Caco-2 (cell line): ENCODE data around the gene SRD5A1. TPM values are rescaled to one million over a fixed set of nuclear protein-coding genes. Genes with fewer than 3 reads are reported as not detected.

Source experiments
- BruUV-seq: library from RNA; stranded (reverse); fragments of 400-500 nt; replicated peaks from 2 replicates; lab custom pipeline; 2021; lab: Mats Ljungman, UMichigan
- CTCF ChIA-PET: fragments of 300-600 bp; sonication (Branson Sonifier 250); formaldehyde crosslinking; loops from one replicate; lab custom pipeline; 2022; ENCODE audit warnings: antibody characterized with exemption; lab: Charles Lee
- POLR2A ChIA-PET: fragments of 300-600 bp; sonication (Branson Sonifier 250); formaldehyde crosslinking; loops from one replicate; lab custom pipeline; 2022; ENCODE audit warnings: antibody characterized with exemption; lab: Charles Lee
- DNase-seq, 2 experiments: peaks; one replicate each; pipeline versions ENCODE4 v3.0.0 to v3.0.0-alpha.2; 2020 to 2022
- H3K27me3 ChIP-seq: replicated peaks from 2 replicates; pipeline ENCODE4 v1.6.0; 2011; ENCODE audit warnings: low read length; ENCODE audit not compliant: control insufficient read depth, insufficient read depth
- H3K36me3 ChIP-seq: 2 replicates; pipeline ENCODE4 v1.5.1; 2011; ENCODE audit warnings: low read length; ENCODE audit not compliant: control insufficient read depth, insufficient read depth
- H3K4me1 ChIP-seq: fragments of 250-450 bp; sonication (Bioruptor Pico); 2 replicates; pipeline ENCODE4 v1.5.1; 2020; ENCODE audit warnings: mild to moderate bottlenecking
- H3K4me3 ChIP-seq: 2 replicates; pipeline ENCODE4 v1.5.1; 2011; ENCODE audit warnings: low read depth, mild to moderate bottlenecking, control low read depth, low read length
- H3K9me3 ChIP-seq: fragments of 250-450 bp; sonication (Bioruptor Pico); 2 replicates; pipeline ENCODE4 v1.5.1; 2020; ENCODE audit warnings: mild to moderate bottlenecking, moderate library complexity
- H3K27ac Mint-ChIP-seq: one replicate; pipeline ENCODE4 v1.8.0; 2022; ENCODE audit warnings: mixed read lengths; ENCODE audit not compliant: unreplicated experiment
- H3K27me3 Mint-ChIP-seq: one replicate; pipeline ENCODE4 v1.8.0; 2022; ENCODE audit warnings: mixed read lengths; ENCODE audit not compliant: insufficient read depth, unreplicated experiment
- H3K36me3 Mint-ChIP-seq: one replicate; pipeline ENCODE4 v1.8.0; 2022; ENCODE audit warnings: mild to moderate bottlenecking, mixed read lengths; ENCODE audit not compliant: insufficient read depth, unreplicated experiment
- H3K4me1 Mint-ChIP-seq: one replicate; pipeline ENCODE4 v1.8.0; 2022; ENCODE audit warnings: low read depth, mixed read lengths; ENCODE audit not compliant: unreplicated experiment
- H3K4me3 Mint-ChIP-seq: one replicate; pipeline ENCODE4 v1.8.0; 2022; ENCODE audit warnings: mild to moderate bottlenecking, moderate library complexity, mixed read lengths; ENCODE audit not compliant: unreplicated experiment
- H3K9me3 Mint-ChIP-seq: one replicate; pipeline ENCODE4 v1.8.0; 2022; ENCODE audit warnings: mixed read lengths; ENCODE audit not compliant: unreplicated experiment
- intact Hi-C: fragments of 100-400 bp; cut with micrococcal nuclease; formaldehyde crosslinking; loops from one replicate; pipeline ENCODE4 v1.10.0; 2022; ENCODE audit not compliant: unreplicated experiment
- total RNA-seq: library from RNA; stranded (reverse); gene quantifications from 2 replicates; pipeline ENCODE4 v1.2.3, GENCODE V29; 2022
- TF ChIP-seq, protein P1 (sequence below), 2 experiments: fragments of 200-600 bp in 1 of 2; IDR thresholded peaks; 1 replicate in 1 of 2; 2 replicates in 1 of 2; pipeline versions ENCODE4 v1.5.1 to v1.8.0; 2011 to 2022; ENCODE audit warnings: antibody characterized with exemption in 1 of 2, control low read depth in 1 of 2, inconsistent platforms in 1 of 2, low read depth in 1 of 2, low read length in 1 of 2, mild to moderate bottlenecking in 1 of 2, moderate library complexity in 1 of 2; ENCODE audit not compliant: insufficient read depth in 1 of 2, severe bottlenecking in 1 of 2, unreplicated experiment in 1 of 2

SRD5A1 gene
- total RNA-seq, 1 experiment from 2014 or later, result 19.4 TPM

- Mint-ChIP-seq H3K27me3 (peaks cover 8% of the 10 kb centered on the region), H3K36me3 (no peaks in the 10 kb centered on the region), H3K4me1 (no peaks in the 10 kb centered on the region), H3K9me3 (no peaks in the 10 kb centered on the region), H3K27ac (no peak overlapping the region), H3K4me3 (no peak overlapping the region)
- no peaks in the 10 kb centered on the region for H3K4me1 ChIP-seq
- no peak for DNase-seq
- no TSS peak for BruUV-seq
- ChIA-PET CTCF (no interaction called here), POLR2A (no interaction called here)
- no peaks in the 10 kb centered on the region for H3K9me3 ChIP-seq
- TF ChIP-seq, protein P1, sequence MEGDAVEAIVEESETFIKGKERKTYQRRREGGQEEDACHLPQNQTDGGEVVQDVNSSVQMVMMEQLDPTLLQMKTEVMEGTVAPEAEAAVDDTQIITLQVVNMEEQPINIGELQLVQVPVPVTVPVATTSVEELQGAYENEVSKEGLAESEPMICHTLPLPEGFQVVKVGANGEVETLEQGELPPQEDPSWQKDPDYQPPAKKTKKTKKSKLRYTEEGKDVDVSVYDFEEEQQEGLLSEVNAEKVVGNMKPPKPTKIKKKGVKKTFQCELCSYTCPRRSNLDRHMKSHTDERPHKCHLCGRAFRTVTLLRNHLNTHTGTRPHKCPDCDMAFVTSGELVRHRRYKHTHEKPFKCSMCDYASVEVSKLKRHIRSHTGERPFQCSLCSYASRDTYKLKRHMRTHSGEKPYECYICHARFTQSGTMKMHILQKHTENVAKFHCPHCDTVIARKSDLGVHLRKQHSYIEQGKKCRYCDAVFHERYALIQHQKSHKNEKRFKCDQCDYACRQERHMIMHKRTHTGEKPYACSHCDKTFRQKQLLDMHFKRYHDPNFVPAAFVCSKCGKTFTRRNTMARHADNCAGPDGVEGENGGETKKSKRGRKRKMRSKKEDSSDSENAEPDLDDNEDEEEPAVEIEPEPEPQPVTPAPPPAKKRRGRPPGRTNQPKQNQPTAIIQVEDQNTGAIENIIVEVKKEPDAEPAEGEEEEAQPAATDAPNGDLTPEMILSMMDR (IDR thresholded peaks at IDR 0.05; ENCODE audit: insufficient read depth in 1 of 2, low read depth in 1 of 2, low read length in 1 of 2, severe bottlenecking in 1 of 2, unreplicated experiment in 1 of 2), result no peak
- intact Hi-C loops, result no loop called here
- H3K4me3 ChIP-seq, result no peak overlapping the region
- H3K27me3 ChIP-seq, result no peaks in the 10 kb centered on the region
- H3K36me3 ChIP-seq, result no peaks in the 10 kb centered on the region
Measured at GRCh38 chr5:6700074-6700684, 66.9 kb downstream of the SRD5A1 start.

- no peak for DNase-seq
- no TSS peak for BruUV-seq
- Mint-ChIP-seq H3K4me1 (no peaks in the 10 kb centered on the region), H3K9me3 (no peaks in the 10 kb centered on the region), H3K27me3 (peaks cover 10% of the 10 kb centered on the region), H3K27ac (no peak overlapping the region), H3K36me3 (no peaks in the 10 kb centered on the region), H3K4me3 (no peak overlapping the region)
- H3K36me3 ChIP-seq, result no peaks in the 10 kb centered on the region
- ChIA-PET CTCF (no interaction called here), POLR2A (no interaction called here)
- no peaks in the 10 kb centered on the region for H3K4me1 ChIP-seq
- H3K27me3 ChIP-seq, result no peaks in the 10 kb centered on the region
- no peaks in the 10 kb centered on the region for H3K9me3 ChIP-seq
- TF ChIP-seq, protein P1 (IDR thresholded peaks at IDR 0.05; ENCODE audit: insufficient read depth in 1 of 2, low read depth in 1 of 2, low read length in 1 of 2, severe bottlenecking in 1 of 2, unreplicated experiment in 1 of 2), result no peak
- no peak overlapping the region for H3K4me3 ChIP-seq
- intact Hi-C loops, result no loop called here
Measured at GRCh38 chr5:6700685-6701355, 67.6 kb downstream of the SRD5A1 start.

DNA sequence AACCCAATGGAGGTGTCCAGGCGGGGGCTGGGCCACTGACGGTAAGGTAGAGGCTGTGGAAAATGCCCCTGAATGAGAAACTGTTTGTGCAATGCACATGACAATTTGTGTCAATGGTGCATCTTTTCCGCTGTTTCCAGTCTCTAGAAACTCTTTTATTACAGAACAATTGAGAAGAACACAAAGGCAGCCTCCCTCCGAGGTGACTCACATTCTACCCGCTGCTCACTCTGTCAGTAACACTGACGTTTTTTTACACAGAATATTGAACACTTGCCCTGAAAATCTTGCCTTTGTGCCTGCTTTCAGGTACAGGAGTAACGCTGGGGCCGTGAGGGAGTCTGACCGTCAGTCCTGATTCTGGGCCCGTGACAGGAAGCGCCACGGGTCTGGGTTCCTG lies 68.3 kb downstream of the SRD5A1 start:
- ChIA-PET CTCF (no interaction called here), POLR2A (no interaction called here)
- no peaks in the 10 kb centered on the region for H3K4me1 Mint-ChIP-seq
- no peak overlapping the region for H3K4me3 Mint-ChIP-seq
- H3K27me3 ChIP-seq, result no peaks in the 10 kb centered on the region
- peaks cover 10% of the 10 kb centered on the region for H3K27me3 Mint-ChIP-seq
- no TSS peak for BruUV-seq
- DNase-seq, result no peak
- intact Hi-C loops, result no loop called here
- H3K27ac Mint-ChIP-seq, result no peak overlapping the region
- no peaks in the 10 kb centered on the region for H3K36me3 Mint-ChIP-seq
- H3K4me3 ChIP-seq, result no peak overlapping the region
- no peaks in the 10 kb centered on the region for H3K36me3 ChIP-seq
- TF ChIP-seq, protein P1 (IDR thresholded peaks at IDR 0.05; ENCODE audit: insufficient read depth in 1 of 2, low read depth in 1 of 2, low read length in 1 of 2, severe bottlenecking in 1 of 2, unreplicated experiment in 1 of 2), result no peak
- H3K9me3 Mint-ChIP-seq, result no peaks in the 10 kb centered on the region
- no peaks in the 10 kb centered on the region for H3K4me1 ChIP-seq
- no peaks in the 10 kb centered on the region for H3K9me3 ChIP-seq
